ENCODE results near the gene ITGB3.

ITGB3 gene

GRCh38 chr17:47278561-47278960 lies 24.9 kb downstream of the ITGB3 start:
- no peak for DNase-seq

DNA sequence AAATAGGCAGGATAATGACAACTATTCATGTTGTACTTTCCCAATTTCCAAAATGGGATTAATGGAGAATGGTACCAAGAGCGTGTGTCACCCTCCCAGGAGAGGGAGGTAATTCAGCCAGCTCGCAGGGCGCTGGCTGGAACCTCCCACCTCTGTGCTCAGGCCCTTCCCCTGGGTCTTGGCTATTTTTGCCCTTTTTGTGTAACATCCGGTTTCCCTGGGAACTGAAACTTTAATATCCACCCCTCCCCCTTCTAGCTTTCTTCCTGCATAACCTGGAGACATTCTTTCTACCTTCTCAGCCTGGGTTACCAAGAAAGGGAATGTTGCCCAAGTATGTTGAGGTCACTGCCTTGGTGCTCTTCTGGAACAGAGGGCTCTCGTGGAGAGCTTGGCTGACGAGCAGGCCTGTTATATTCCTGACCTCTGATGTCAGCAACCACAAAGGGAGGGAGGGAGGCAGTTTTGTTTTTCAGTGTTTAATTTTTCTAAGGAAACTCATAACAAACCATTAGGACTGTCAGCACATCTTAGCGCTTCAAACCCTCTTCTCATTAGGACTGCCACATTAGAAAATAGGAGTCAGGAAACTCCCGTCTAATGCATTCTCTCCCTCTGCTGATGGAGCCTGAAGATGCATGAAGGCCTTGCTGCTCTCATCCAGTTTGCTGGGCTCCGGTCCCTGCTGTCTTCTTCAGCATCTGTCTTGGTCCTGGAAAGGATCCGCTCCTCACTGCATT lies 25.6 kb downstream of the ITGB3 start:
- no peak for DNase-seq

- DNase-seq = no peak
Observed at GRCh38 chr17:47280072-47280811, 26.6 kb downstream of the ITGB3 start.

- DNase-seq = no peak
Observed at GRCh38 chr17:47281216-47281615, 27.6 kb downstream of the ITGB3 start.

DNA sequence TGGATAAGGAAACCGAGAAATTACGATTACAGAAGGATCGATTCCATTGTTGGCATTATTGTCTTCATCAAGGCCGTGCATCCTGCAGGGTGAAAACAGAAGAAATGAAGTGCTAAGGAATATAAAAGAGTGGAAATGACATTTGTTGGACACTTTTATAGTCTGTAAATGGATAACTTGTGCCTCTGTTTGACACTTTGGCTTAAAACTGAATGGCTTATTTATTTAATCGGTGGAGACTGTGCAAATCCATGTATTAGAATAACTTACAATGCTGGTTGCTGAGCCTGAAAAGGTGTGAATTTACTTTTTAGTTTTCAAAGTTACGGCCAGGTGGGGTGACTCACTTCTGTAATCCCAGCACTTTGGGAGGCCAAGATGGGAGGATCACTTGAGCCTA lies 31.4 kb downstream of the ITGB3 start:
- DNase-seq = no peak

DNA sequence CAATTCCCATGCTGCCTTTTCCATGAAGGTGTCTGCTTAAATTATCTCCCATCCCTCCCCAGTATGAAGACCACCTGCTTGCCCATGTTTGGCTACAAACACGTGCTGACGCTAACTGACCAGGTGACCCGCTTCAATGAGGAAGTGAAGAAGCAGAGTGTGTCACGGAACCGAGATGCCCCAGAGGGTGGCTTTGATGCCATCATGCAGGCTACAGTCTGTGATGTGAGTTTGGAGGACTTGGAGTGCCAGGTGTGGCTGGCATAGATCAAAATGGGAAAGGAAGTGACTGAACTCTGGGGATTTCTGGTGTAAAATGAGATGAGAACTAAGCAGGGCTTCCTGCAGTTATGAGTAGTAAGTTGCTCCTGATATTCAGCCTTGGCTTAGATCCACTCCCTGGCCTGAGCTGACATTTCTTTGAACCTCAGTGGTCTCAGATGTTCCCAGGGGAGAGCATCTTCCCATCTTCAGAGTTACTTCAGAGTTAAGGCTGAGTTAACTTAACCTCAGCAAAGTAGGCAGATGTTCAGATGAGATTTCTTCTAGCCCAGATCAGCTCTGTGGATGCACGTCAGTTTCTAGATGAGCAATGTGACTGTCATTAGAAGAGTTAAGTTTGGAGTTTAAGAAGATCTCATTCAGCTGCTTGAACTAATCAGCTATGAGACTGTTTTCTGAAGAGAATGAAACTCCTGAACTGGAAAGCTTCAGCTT lies 32.7 kb downstream of the ITGB3 start:
- DNase-seq = no peak

GRCh38 chr17:47287068-47287467 lies 33.4 kb downstream of the ITGB3 start:
- no peak for DNase-seq

GRCh38 chr17:47287639-47288038 lies 34.0 kb downstream of the ITGB3 start:
- no peak for DNase-seq

GRCh38 chr17:47288531-47289116 lies 35.0 kb downstream of the ITGB3 start:
- no peak for DNase-seq

DNA sequence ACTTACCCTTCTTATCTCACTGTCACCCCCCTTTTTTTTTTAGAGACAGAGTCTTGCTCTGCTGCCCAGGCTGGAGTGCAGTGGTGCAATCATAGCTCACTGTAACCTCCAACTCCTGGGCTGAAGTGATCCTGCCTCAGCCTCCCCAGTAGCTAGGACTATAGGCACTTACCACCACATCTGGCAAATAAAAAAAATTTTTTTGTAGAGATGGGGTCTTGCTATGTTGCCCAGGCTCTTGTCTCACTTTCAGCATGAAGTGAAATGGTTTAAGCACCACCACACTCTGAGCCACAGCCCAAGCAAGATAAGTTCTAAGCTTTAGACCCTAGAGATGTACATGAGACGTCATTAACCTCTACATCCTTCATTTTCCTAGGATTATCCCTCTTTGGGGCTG lies 35.7 kb downstream of the ITGB3 start:
- DNase-seq = no peak

DNA sequence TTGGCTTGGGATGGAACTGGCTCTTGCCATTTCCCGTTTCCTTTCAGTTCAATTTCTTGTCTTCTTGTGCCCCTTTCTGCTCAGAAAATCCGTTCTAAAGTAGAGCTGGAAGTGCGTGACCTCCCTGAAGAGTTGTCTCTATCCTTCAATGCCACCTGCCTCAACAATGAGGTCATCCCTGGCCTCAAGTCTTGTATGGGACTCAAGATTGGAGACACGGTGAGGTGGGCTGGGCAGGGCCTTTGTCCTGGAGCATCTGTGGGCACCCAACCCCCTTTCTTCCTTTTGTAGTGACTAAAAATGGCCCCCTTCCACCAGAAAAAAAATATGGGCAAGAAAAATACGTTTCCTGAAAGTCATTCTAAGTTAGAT lies 37.2 kb downstream of the ITGB3 start:
- no peak for DNase-seq

- DNase-seq = no peak
Observed at GRCh38 chr17:47291242-47291873, 37.7 kb downstream of the ITGB3 start.

GRCh38 chr17:47292206-47292605 lies 38.6 kb downstream of the ITGB3 start:
- DNase-seq = no peak

GRCh38 chr17:47295037-47295873 lies 41.6 kb downstream of the ITGB3 start:
- DNase-seq = no peak

DNA sequence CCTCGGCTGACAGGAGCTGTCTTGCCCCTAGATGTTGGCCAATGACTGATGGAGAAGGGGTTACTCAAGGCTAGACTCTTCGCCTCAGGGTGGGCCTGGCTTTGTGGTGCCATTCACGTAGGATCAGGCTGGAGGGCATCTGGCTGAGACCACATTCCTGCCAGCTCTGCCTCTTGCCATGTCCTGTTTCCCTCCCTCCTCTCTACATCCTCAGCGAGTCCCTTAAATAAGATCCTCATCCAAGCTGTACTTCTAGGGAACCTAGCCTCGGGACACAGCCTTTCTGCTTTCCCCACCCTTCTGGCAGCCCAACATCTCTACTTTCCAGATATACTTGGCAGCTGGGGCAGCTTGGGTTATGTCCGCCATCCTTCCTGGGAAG lies 42.2 kb downstream of the ITGB3 start:
- no peak for DNase-seq

DNA sequence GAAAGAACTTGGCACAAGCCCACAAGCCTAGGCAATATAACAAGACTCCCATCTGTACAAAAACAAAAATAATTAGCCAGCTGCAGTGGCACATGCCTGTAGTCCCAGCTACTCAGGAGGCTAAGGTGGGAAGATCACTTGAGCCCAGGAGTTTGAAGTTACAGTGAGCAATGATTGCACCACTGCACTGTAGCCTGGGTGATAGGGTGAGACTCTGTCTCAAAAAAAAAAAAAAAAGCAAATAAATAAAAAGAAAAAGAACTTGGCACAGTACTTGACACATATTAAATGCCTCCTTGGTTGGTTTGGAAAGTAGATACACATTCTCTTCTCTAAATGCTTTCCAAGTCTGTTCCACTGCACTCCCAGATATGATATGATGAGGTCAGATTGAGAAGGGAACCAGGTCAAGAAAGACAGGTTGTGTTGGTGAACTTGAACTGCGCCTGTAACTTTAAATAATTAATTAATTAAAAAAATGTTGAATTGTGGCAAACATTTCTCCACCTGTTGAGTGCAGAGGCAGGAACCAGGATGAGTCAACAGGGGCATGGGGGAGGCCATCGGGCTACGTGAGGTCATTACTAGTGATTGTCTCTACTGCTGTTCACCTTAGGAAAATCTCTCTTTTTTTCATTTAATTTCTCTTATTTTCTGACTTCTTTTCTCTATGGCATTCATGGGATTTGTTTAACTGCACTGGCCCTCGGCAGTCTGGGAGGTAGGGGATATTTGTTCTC lies 44.2 kb downstream of the ITGB3 start:
- no peak for DNase-seq

DNA sequence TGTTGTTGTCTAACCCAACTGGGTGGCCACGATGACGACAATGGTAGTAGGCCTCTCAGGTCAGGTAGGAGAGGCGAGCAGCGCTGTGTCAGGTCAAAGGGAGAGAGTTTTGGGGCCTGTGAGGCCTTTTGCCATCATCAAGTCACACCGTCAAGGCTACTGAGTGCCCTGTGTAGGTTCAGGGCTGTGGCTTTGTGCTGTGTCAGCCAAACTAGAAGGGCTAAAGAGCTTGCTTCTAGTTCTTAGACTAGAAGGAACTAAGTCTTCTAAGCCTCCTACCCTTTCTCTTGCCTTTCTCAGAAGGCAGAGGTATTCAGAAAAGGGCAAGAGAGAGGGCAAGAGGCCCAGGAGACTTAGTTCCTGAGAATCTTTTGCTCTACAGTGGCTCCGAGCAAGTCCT lies 45.1 kb downstream of the ITGB3 start:
- DNase-seq = no peak

DNA sequence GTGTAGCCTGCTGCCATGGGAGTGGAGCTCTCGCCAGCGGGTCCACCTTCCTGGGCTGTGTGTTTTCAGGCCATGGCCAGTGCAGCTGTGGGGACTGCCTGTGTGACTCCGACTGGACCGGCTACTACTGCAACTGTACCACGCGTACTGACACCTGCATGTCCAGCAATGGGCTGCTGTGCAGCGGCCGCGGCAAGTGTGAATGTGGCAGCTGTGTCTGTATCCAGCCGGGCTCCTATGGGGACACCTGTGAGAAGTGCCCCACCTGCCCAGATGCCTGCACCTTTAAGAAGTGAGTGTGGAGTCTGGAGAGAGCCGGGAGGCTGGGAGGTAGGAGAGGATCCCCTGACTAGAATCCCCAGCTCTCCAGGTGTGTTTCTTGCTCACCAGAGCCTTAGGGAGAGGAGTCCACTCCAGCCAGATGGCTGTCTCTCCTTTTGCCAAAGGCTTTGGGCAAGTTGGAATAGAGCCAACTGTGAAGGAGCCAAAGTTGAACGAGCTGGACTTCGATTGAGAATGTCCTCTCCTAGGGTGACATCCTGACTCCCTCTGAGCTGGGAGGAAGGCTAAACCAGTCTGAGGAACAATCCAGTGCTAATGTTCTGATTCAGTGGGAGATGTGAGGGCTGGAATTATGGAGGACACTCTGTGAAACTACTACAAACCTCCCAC lies 45.7 kb downstream of the ITGB3 start:
- no peak for DNase-seq

- DNase-seq = no peak
Observed at GRCh38 chr17:47300718-47301117, 47.1 kb downstream of the ITGB3 start.

GRCh38 chr17:47301161-47301560 lies 47.5 kb downstream of the ITGB3 start:
- no peak for DNase-seq

- no peak for DNase-seq
Observed at GRCh38 chr17:47301831-47302230, 48.2 kb downstream of the ITGB3 start.

Measured in 8988T (cell line).